A673 (cell line): ENCODE data around the gene CSGALNACT2. TPM values are rescaled to one million over a fixed set of nuclear protein-coding genes. Genes with fewer than 3 reads are reported as not detected.

ENCODE experiments used
- BruUV-seq: library from RNA; stranded (reverse); fragments of 400-500 nt; replicated peaks from 2 replicates; lab custom pipeline; 2021; lab: Mats Ljungman, UMichigan
- CTCF ChIA-PET: fragments of 300-600 bp; sonication (Branson Sonifier 250); formaldehyde crosslinking; loops from one replicate; lab custom pipeline; 2022; ENCODE audit warnings: antibody characterized with exemption; lab: Charles Lee
- POLR2A ChIA-PET: fragments of 300-600 bp; sonication (Branson Sonifier 250); formaldehyde crosslinking; loops from one replicate; lab custom pipeline; 2022; ENCODE audit warnings: antibody characterized with exemption; ENCODE audit not compliant: low non-redundant PET; lab: Charles Lee
- DNase-seq: peaks from one replicate; pipeline ENCODE4 v3.0.0-alpha.2; 2015; ENCODE audit warnings: low spot score
- H3K27ac ChIP-seq: fragments of 200-600 bp; sonication (generic); 2 replicates; pipeline ENCODE4 v1.5.1; 2016; ENCODE audit warnings: mixed run types, low read depth, mild to moderate bottlenecking, mixed read lengths, antibody characterized with exemption, low read length; ENCODE audit not compliant: poor library complexity, severe bottlenecking
- H3K27me3 ChIP-seq: fragments of 200-600 bp; sonication (generic); replicated peaks from 2 replicates; pipeline ENCODE4 v1.6.1; 2017; ENCODE audit warnings: mixed run types, low read depth, mild to moderate bottlenecking, mixed read lengths, antibody characterized with exemption, low read length; ENCODE audit not compliant: insufficient read depth, poor library complexity
- H3K36me3 ChIP-seq: fragments of 200-600 bp; sonication (generic); 2 replicates; pipeline ENCODE4 v1.6.1; 2016; ENCODE audit warnings: mixed run types, mild to moderate bottlenecking, mixed read lengths, antibody characterized with exemption, low read length; ENCODE audit not compliant: insufficient read depth, poor library complexity, severe bottlenecking
- H3K4me1 ChIP-seq: fragments of 200-600 bp; sonication (generic); 2 replicates; pipeline ENCODE4 v1.6.1; 2017; ENCODE audit warnings: mixed run types, mild to moderate bottlenecking, mixed read lengths, antibody characterized with exemption, low read length; ENCODE audit not compliant: insufficient read depth, poor library complexity, severe bottlenecking
- H3K4me3 ChIP-seq: fragments of 200-600 bp; sonication (generic); 2 replicates; pipeline ENCODE4 v1.5.1; 2016; ENCODE audit warnings: low read depth, mixed run types, mild to moderate bottlenecking, mixed read lengths, low read length; ENCODE audit not compliant: poor library complexity, severe bottlenecking
- H3K9me3 ChIP-seq: fragments of 200-600 bp; sonication (generic); 2 replicates; pipeline ENCODE4 v1.6.1; 2016; ENCODE audit warnings: mixed run types, low read depth, mild to moderate bottlenecking, mixed read lengths, antibody characterized with exemption, low read length; ENCODE audit not compliant: poor library complexity, severe bottlenecking
- EZH2 ChIP-seq: fragments of 200-600 bp; sonication (generic); IDR thresholded peaks from 2 replicates; pipeline ENCODE4 v1.6.1; 2017; ENCODE audit warnings: borderline replicate concordance, low read depth, mild to moderate bottlenecking, mixed read lengths, antibody characterized with exemption, low read length; ENCODE audit not compliant: poor library complexity, severe bottlenecking
- intact Hi-C: fragments of 100-400 bp; cut with micrococcal nuclease; formaldehyde crosslinking; loops from one replicate; pipeline ENCODE4 v1.10.0; 2022; ENCODE audit not compliant: unreplicated experiment
- total RNA-seq: library from RNA; stranded (reverse); gene quantifications from 2 replicates; pipeline ENCODE4 v1.2.3, GENCODE V29; 2021
- TF ChIP-seq, protein P1 (sequence below): fragments of 300-800, 200-600 bp; sonication (generic); conservative IDR thresholded peaks from 2 replicates; pipeline ENCODE4 v1.5.1; 2017; ENCODE audit warnings: low read depth, mild to moderate bottlenecking, antibody characterized with exemption, low read length, moderate library complexity, mixed read lengths

The CSGALNACT2 gene
- total RNA-seq, 1 experiment from 2014 or later: 18.6 TPM

DNA sequence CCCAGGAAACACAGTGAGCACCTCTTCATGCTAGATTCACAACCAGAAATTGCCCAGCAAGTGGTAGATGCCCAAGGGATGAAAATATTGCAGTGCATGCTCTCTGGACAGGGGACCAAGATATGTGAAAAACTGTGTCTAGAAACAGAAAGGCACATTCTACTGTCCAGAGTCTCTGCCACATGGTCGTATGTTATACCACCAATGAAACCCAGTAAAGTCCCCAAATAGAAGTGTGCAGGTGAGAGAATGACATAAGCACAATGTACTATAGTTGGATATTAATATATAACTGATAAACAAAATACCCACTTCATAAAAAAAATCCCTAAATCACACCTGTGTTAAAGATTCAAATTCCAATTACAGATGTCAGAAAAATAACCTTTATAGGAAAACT lies 84.8 kb downstream of the CSGALNACT2 start:
- POLR2A ChIA-PET: no interaction called here
- TF ChIP-seq, protein P1, sequence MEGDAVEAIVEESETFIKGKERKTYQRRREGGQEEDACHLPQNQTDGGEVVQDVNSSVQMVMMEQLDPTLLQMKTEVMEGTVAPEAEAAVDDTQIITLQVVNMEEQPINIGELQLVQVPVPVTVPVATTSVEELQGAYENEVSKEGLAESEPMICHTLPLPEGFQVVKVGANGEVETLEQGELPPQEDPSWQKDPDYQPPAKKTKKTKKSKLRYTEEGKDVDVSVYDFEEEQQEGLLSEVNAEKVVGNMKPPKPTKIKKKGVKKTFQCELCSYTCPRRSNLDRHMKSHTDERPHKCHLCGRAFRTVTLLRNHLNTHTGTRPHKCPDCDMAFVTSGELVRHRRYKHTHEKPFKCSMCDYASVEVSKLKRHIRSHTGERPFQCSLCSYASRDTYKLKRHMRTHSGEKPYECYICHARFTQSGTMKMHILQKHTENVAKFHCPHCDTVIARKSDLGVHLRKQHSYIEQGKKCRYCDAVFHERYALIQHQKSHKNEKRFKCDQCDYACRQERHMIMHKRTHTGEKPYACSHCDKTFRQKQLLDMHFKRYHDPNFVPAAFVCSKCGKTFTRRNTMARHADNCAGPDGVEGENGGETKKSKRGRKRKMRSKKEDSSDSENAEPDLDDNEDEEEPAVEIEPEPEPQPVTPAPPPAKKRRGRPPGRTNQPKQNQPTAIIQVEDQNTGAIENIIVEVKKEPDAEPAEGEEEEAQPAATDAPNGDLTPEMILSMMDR: no peak
- TF ChIP-seq EZH2: no peak
- BruUV-seq: no TSS peak
- no peak for DNase-seq
- no peak overlapping the region for H3K27ac ChIP-seq
- H3K4me1 ChIP-seq: no peaks in the 10 kb centered on the region
- H3K4me3 ChIP-seq: no peak overlapping the region
- intact Hi-C loops: loop anchor here (10.0 kb wide), 1 partner anchor 122 kb away; no protein-coding TSS in a partner anchor
- no peaks in the 10 kb centered on the region for H3K36me3 ChIP-seq
- H3K27me3 ChIP-seq: peaks cover 5% of the 10 kb centered on the region
- no peaks in the 10 kb centered on the region for H3K9me3 ChIP-seq
- CTCF ChIA-PET: no interaction called here

DNA sequence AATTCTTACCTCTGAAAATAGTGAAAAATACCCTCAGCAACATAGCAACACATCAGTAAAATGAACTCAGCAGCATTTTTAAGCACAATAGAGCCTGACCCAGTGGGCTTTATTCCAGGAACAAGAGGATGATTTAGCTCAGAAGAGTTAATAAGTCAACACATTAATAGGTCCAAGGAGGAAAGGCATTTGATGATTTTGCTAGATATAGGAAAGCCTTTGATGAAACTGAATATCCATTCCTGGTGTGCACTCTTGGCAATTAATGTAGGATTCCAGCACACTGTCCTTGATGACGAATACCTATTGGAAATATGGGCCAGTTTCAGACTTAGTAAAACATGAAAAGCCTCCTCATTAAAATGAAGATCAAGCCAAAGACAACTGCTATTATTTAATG lies 86.1 kb downstream of the CSGALNACT2 start:
- no peak for DNase-seq
- no peak for TF ChIP-seq EZH2
- TF ChIP-seq, protein P1: no peak
- ChIA-PET POLR2A (no interaction called here), CTCF (no interaction called here)
- no peaks in the 10 kb centered on the region for H3K9me3 ChIP-seq
- H3K27ac ChIP-seq: no peak overlapping the region
- H3K4me3 ChIP-seq: no peak overlapping the region
- H3K36me3 ChIP-seq: no peaks in the 10 kb centered on the region
- BruUV-seq: no TSS peak
- intact Hi-C loops: loop anchor here (10.0 kb wide), 1 partner anchor 120 kb away; no protein-coding TSS in a partner anchor
- peaks cover 17% of the 10 kb centered on the region for H3K27me3 ChIP-seq
- H3K4me1 ChIP-seq: no peaks in the 10 kb centered on the region

DNA sequence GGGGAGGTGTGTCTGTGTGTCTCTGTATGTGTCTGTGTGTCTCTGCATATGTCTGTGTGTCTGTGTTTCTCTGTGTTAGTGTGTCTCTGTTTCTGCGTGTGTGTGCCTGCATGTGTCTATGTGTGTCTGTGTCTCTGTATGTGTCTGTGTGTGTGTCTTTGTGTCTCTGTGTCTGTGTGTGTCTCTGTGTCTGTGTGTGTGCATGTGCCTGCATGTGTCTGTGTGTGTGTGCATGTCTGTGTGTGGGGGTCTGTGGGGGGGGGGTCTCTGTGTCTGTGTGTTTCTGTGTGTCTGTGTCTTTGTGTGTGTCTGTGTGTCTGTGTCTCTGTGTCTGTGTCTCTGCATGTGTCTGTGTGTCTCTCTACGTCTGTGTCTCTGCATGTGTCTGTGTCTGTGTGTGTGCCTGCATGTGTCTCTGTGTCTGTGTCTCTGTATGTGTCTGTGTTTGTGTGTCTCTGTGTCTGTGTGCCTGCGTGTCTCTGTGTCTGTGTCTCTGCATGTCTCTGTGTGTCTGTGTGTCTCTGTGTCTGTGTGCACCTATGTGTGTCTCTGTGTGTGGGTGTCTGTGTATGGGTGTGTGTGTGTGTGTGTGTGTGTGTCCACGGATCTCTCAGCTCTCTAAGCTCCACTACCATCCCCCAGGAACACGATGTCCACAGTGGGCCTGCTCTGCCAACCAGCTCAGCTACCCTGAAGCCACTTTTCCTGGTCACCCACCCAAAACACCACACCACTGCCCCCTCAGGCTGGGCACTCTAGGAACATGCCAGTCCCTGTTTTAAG lies 87.0 kb downstream of the CSGALNACT2 start:
- no peaks in the 10 kb centered on the region for H3K9me3 ChIP-seq
- no peak overlapping the region for H3K4me3 ChIP-seq
- no peak for DNase-seq
- no TSS peak for BruUV-seq
- H3K36me3 ChIP-seq: no peaks in the 10 kb centered on the region
- ChIA-PET POLR2A (no interaction called here), CTCF (no interaction called here)
- no peak overlapping the region for H3K27ac ChIP-seq
- intact Hi-C loops: loop anchor here (10.0 kb wide), 1 partner anchor 120 kb away; no protein-coding TSS in a partner anchor
- peaks cover 26% of the 10 kb centered on the region for H3K27me3 ChIP-seq
- no peaks in the 10 kb centered on the region for H3K4me1 ChIP-seq
- no peak for TF ChIP-seq EZH2
- TF ChIP-seq, protein P1: no peak
